Vagina (tissue), 2 donors: ENCODE results near the gene BCR.

Experiments used
- POLR2AphosphoS5 ChIP-seq, 2 donors: sonication (generic); formaldehyde crosslinking; IDR thresholded peaks; one replicate each; pipeline ENCODE4 v1.9.0; 2017; ENCODE audit warnings: antibody characterized with exemption in 2 of 2, mild to moderate bottlenecking in 2 of 2, low read depth in 1 of 2; ENCODE audit not compliant: insufficient read depth in 1 of 2
- TF ChIP-seq, protein P1 (sequence below), 3 experiments: fragments of 450-650 bp in 2 of 3; fragments of 200-600 bp in 1 of 3; sonication (generic) in 1 of 3; IDR thresholded peaks; one replicate each; pipeline ENCODE4 v1.5.1; 2017 to 2019; ENCODE audit warnings: antibody characterized with exemption in 3 of 3, mild to moderate bottlenecking in 2 of 3, moderate library complexity in 2 of 3

DNA sequence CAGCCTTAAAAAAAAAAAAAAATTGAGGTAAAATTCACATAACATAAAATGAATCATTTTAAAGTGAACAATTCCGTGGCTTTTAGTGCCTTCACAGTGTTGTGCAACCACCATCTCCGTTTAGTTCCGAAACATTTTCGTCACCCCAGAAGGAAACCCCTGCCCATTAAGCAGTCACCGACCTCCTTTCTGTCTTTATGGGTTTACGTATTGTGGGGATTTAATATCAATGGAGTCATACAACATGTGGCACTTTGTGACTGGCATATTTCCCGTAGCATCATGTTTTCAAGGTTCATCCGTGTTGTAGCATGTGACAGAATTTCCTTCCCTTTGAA is 65.5 kb downstream of the BCR start:
- TF ChIP-seq, protein P1, sequence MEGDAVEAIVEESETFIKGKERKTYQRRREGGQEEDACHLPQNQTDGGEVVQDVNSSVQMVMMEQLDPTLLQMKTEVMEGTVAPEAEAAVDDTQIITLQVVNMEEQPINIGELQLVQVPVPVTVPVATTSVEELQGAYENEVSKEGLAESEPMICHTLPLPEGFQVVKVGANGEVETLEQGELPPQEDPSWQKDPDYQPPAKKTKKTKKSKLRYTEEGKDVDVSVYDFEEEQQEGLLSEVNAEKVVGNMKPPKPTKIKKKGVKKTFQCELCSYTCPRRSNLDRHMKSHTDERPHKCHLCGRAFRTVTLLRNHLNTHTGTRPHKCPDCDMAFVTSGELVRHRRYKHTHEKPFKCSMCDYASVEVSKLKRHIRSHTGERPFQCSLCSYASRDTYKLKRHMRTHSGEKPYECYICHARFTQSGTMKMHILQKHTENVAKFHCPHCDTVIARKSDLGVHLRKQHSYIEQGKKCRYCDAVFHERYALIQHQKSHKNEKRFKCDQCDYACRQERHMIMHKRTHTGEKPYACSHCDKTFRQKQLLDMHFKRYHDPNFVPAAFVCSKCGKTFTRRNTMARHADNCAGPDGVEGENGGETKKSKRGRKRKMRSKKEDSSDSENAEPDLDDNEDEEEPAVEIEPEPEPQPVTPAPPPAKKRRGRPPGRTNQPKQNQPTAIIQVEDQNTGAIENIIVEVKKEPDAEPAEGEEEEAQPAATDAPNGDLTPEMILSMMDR (IDR thresholded peaks at IDR 0.05) = no peak
- no peak for TF ChIP-seq POLR2AphosphoS5 (IDR thresholded peaks at IDR 0.05; ENCODE audit: insufficient read depth in 1 of 2, low read depth in 1 of 2)
